AG04450 (cell line): ENCODE results near the gene NFIX. TPM values are rescaled to one million over a fixed set of nuclear protein-coding genes. Genes with fewer than 3 reads are reported as not detected.

Source experiments
- CTCF ChIA-PET: fragments of 300-600, 350-600 bp; formaldehyde crosslinking; extraction: SDS; loops from one replicate; lab custom pipeline; 2022; ENCODE audit warnings: antibody characterized with exemption, inconsistent platforms; lab: Charles Lee
- POLR2A ChIA-PET: fragments of 350-600 bp; formaldehyde crosslinking; extraction: SDS; loops from one replicate; lab custom pipeline; 2021; ENCODE audit warnings: antibody characterized with exemption, inconsistent platforms; lab: Yijun Ruan, JAX
- DNase-seq: peaks from one replicate; pipeline ENCODE4 v3.0.0-alpha.2; 2011; ENCODE audit warnings: low read depth, low spot score
- H3K27ac ChIP-seq: one replicate; pipeline ENCODE4 v1.5.1; 2012; ENCODE audit warnings: low read depth, low read length, control low read depth
- H3K27me3 ChIP-seq: one replicate; pipeline ENCODE4 v1.6.0; 2012; ENCODE audit warnings: low read length; ENCODE audit not compliant: control insufficient read depth, insufficient read depth
- H3K4me3 ChIP-seq: 2 replicates; pipeline ENCODE4 v1.5.1; 2011; ENCODE audit warnings: mild to moderate bottlenecking, low read depth, low read length, control low read depth
- H3K9me3 ChIP-seq: 2 replicates; pipeline ENCODE4 v1.5.1; 2012; ENCODE audit warnings: low read length; ENCODE audit not compliant: control insufficient read depth, insufficient read depth
- CTCF ChIP-seq: IDR thresholded peaks from 2 replicates; pipeline ENCODE4 v1.5.1; 2011; ENCODE audit warnings: low read depth, low read length, control low read depth, inconsistent platforms
- polyA plus RNA-seq: library from polyadenylated mRNA; depleted of rRNA; stranded (reverse); fragments of >200 nt; gene quantifications from 2 replicates; pipeline ENCODE4 v1.2.3, GENCODE V29; 2011

NFIX gene
- polyA plus RNA-seq, 1 experiment = 15.1 TPM

- no peak overlapping the region for H3K27ac ChIP-seq
- ChIA-PET CTCF (interaction anchor here (1.4 to 6.9 kb wide), 6 partner anchors 26 to 93 kb away, joined by 6 to 86 read pairs (median 67); no protein-coding TSS in a partner anchor), POLR2A (interaction anchor here (0.7 to 1.1 kb wide), 3 partner anchors 25 to 56 kb away, joined by 4 to 20 read pairs (median 5); no protein-coding TSS in a partner anchor)
- no peak for DNase-seq
- no peak for TF ChIP-seq CTCF
- no peaks in the 10 kb centered on the region for H3K27me3 ChIP-seq
- no peaks in the 10 kb centered on the region for H3K9me3 ChIP-seq
- H3K4me3 ChIP-seq = no peak overlapping the region
Observed at GRCh38 chr19:13058951-13059660, 63.8 kb downstream of the NFIX start.

GRCh38 chr19:13060233-13060963, 65.1 kb downstream of the NFIX start:
- Histone ChIP-seq H3K27me3 (no peaks in the 10 kb centered on the region), H3K27ac (peak overlapping the region; percentile 61), H3K9me3 (no peaks in the 10 kb centered on the region), H3K4me3 (no peak overlapping the region)
- ChIA-PET CTCF (interaction anchor here (0.6 to 6.0 kb wide), 31 partner anchors 8 to 533 kb away, joined by 3 to 86 read pairs (median 10); no protein-coding TSS in a partner anchor), POLR2A (interaction anchor here (0.7 to 1.6 kb wide), 5 partner anchors 27 to 77 kb away, joined by 3 to 11 read pairs (median 4); no protein-coding TSS in a partner anchor)
- DNase-seq = no peak
- no peak for TF ChIP-seq CTCF

- ChIA-PET POLR2A (interaction anchor here (0.8 to 1.6 kb wide), 7 partner anchors 9 to 77 kb away, joined by 3 to 11 read pairs (median 3); no protein-coding TSS in a partner anchor), CTCF (interaction anchor here (0.6 to 6.0 kb wide), 43 partner anchors 9 to 201 kb away, joined by 3 to 86 read pairs (median 7); partner anchors contain the start of gene DAND5)
- Histone ChIP-seq H3K4me3 (peak overlapping the region; percentile 36), H3K9me3 (no peaks in the 10 kb centered on the region), H3K27me3 (no peaks in the 10 kb centered on the region), H3K27ac (peak overlapping the region; percentile 61)
- peak; percentile 97 for TF ChIP-seq CTCF
- no peak for DNase-seq
Observed at GRCh38 chr19:13060964-13061927, 66.0 kb downstream of the NFIX start.

GRCh38 chr19:13062317-13062716, 67.0 kb downstream of the NFIX start:
- DNase-seq = no peak
- ChIA-PET CTCF (interaction anchor here (0.9 to 6.0 kb wide), 18 partner anchors 8 to 97 kb away, joined by 3 to 86 read pairs (median 24); no protein-coding TSS in a partner anchor), POLR2A (interaction anchor here (0.6 to 1.2 kb wide), 2 partner anchors 11 to 29 kb away, joined by 3 read pairs; no protein-coding TSS in a partner anchor)
- TF ChIP-seq CTCF = no peak
- Histone ChIP-seq H3K4me3 (no peak overlapping the region), H3K27me3 (no peaks in the 10 kb centered on the region), H3K27ac (no peak overlapping the region), H3K9me3 (no peaks in the 10 kb centered on the region)
